Vagina (tissue), 2 donors: ENCODE results near the gene RAP1B.

Experiments used
- POLR2A ChIP-seq, 2 donors: fragments of 450-650 bp; IDR thresholded peaks; one replicate each; pipeline ENCODE4 v1.6.1; 2017; ENCODE audit warnings: antibody characterized with exemption in 2 of 2, mild to moderate bottlenecking in 2 of 2, moderate library complexity in 2 of 2
- POLR2AphosphoS5 ChIP-seq, 2 donors: sonication (generic); formaldehyde crosslinking; IDR thresholded peaks; one replicate each; pipeline ENCODE4 v1.9.0; 2017; ENCODE audit warnings: antibody characterized with exemption in 2 of 2, mild to moderate bottlenecking in 2 of 2, low read depth in 1 of 2; ENCODE audit not compliant: insufficient read depth in 1 of 2
- TF ChIP-seq, protein P1 (sequence below), 3 experiments: fragments of 450-650 bp in 2 of 3; fragments of 200-600 bp in 1 of 3; sonication (generic) in 1 of 3; IDR thresholded peaks; one replicate each; pipeline ENCODE4 v1.5.1; 2017 to 2019; ENCODE audit warnings: antibody characterized with exemption in 3 of 3, mild to moderate bottlenecking in 2 of 3, moderate library complexity in 2 of 3

DNA sequence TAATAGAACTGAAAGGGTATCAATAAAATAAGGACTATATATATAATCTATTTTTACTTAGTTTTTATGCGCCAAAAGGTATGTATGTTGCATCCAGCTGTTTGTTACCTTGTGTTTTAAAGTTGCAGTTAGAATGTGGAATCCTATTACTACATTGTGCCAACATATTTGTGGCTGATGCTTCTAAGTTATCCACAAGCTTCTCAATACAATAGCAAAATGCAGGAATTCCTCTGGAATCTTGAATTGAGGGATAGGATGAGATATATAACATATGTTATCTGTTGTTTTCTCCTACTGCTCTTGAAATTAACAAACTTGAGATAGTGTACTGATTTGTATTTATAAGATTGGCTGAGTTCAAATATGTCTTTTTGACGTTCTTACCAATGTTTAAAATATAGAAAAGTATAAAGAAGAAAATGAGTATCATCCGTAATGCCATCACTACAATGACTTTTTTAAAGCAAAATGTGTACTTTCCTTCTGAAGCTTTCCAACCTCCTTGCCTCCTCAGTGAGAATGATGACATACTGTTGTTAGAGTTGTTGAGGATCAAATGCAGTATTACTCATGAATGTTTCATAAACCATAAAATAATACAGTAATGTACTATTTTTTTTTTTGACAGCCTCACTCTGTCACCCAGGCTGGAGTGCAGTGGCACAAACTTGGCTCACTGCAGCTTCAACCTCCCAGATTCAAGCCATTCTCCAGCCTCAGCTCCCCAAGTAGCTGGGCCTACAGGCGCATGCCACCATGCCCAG is 6.6 kb downstream of the RAP1B start:
- TF ChIP-seq, protein P1, sequence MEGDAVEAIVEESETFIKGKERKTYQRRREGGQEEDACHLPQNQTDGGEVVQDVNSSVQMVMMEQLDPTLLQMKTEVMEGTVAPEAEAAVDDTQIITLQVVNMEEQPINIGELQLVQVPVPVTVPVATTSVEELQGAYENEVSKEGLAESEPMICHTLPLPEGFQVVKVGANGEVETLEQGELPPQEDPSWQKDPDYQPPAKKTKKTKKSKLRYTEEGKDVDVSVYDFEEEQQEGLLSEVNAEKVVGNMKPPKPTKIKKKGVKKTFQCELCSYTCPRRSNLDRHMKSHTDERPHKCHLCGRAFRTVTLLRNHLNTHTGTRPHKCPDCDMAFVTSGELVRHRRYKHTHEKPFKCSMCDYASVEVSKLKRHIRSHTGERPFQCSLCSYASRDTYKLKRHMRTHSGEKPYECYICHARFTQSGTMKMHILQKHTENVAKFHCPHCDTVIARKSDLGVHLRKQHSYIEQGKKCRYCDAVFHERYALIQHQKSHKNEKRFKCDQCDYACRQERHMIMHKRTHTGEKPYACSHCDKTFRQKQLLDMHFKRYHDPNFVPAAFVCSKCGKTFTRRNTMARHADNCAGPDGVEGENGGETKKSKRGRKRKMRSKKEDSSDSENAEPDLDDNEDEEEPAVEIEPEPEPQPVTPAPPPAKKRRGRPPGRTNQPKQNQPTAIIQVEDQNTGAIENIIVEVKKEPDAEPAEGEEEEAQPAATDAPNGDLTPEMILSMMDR (IDR thresholded peaks at IDR 0.05) = no peak
- TF ChIP-seq POLR2A (IDR thresholded peaks at IDR 0.05) = no peak
- TF ChIP-seq POLR2AphosphoS5 (IDR thresholded peaks at IDR 0.05; ENCODE audit: insufficient read depth in 1 of 2, low read depth in 1 of 2) = no peak
